T follicular helper cell (primary cell): Measurements from ENCODE around the gene ZNF222.

ENCODE experiments used
- DNase-seq: peaks from one replicate; pipeline ENCODE4 v3.0.0-alpha.2; 2020; ENCODE audit warnings: low read depth

Gene ZNF222

GRCh38 chr19:44051650-44052402 lies 26.6 kb downstream of the ZNF222 start, which contains the start of gene ZNF223:
TSS of gene ZNF223 (plus strand) at chr19:44052036. CDS start at chr19:44055177, 3,141 bp downstream.
- peak; percentile 34 for DNase-seq

DNA sequence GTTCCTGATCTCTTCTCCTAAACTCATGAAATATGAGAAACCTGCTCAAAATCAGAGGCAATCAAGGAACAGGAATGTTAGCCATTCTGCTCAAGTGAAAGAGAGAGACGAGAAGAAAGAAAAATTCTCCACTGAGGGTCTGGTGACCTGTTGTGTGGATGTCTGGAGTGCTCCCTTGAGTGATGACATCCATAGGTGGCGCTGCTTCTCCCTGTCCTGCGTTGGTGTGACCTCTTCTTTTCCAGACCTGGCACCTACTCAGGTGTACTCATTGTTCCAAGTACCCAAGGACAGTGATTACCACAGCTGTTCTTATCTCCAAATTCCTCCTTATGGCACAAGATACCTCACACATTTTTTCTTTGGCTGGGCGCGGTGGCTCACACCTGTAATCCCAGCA lies 30.7 kb downstream of the ZNF222 start:
- DNase-seq, result no peak

DNA sequence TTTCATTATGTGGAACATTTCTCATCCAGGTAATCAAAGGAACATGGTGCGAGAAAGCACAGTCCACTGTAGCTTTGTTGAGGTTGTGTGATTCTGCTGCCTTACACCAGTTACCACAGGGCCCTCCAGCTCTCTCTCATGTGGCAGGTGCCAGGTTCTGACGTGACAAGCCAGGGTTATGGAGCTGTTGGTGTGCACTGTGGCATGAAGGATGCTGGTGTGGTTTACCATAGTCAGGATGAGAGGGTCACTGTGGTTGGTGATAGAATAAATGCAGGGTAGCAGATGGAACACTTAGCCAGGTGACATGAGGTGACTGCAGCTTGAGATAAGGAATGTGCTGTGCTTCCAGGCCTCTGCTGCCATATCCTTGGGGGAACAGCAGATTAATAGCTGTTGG lies 34.0 kb downstream of the ZNF222 start:
- DNase-seq, result no peak

GRCh38 chr19:44061038-44061437 lies 35.9 kb downstream of the ZNF222 start:
- DNase-seq, result no peak

DNA sequence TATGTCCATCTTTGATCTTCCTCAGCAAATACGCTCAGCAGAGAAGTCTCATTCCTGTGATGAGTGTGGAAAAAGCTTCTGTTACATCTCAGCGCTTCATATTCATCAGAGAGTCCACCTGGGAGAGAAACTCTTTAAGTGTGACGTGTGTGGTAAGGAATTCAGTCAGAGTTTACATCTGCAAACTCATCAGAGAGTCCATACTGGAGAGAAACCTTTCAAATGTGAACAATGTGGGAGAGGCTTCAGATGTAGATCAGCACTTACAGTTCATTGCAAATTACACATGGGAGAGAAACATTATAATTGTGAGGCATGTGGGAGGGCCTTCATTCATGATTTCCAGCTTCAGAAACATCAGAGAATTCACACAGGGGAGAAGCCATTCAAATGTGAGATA lies 41.1 kb downstream of the ZNF222 start:
- no peak for DNase-seq

DNA sequence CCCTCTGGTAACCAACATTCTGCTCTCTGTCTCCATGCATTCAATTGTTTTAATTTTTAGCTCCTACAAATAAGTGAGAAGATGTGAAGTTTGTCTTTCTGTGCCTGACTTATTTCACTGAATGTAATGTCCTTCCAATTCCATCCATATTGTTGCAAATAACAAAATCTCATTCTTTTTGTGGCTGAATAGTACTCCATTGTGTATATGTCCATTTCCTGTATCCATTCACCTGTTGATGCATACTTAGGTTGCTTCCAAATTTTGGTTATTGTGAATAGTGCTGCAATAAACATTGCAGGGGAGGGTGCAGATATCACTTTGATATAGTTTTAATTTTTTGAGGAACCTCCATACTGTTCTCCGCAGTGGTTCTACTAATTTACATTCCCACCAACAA lies 44.2 kb downstream of the ZNF222 start:
- no peak for DNase-seq

- DNase-seq, result peak; percentile 78
These were observed 46.8 kb downstream of the ZNF222 start, which contains the start of gene ZNF284 for GRCh38 chr19:44071824-44072542. TSS of gene ZNF284 (plus strand) at chr19:44072159. CDS start at chr19:44076390, 4,231 bp downstream.

- DNase-seq, result no peak
These were observed 47.6 kb downstream of the ZNF222 start for GRCh38 chr19:44072543-44073401.

GRCh38 chr19:44076325-44076724 lies 51.1 kb downstream of the ZNF222 start:
- no peak for DNase-seq
